Measurements from ENCODE around the gene CDADC1. TPM values are rescaled to one million over a fixed set of nuclear protein-coding genes. Genes with fewer than 3 reads are reported as not detected.

CDADC1 gene
- total RNA-seq, 4 donors from 2014 or later: 1.1 to 4.0 (median 2.8) TPM

DNA sequence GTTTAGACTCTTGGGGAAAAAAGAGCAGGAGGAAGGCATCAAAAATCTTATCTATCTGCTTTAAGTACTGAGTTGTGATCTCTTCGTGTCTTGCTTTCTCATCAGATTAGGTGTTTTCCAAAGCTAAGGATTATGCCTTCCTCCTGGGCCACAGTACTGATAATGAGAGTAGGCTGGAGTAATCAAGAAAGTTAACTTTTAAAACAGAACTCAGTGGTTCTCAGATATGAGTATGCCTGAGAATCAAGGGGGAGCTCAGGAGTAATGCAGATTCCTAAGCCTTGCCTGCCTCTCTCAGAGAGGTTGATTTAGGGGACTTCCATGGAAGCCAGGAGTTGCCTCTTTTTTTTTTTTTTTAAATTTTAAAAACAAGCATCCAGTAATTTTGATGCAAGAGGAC lies 23.5 kb downstream of the CDADC1 start:
- peaks cover 0 to 31% (median 0%) of the 10 kb centered on the region in 3 donors for H3K36me3 ChIP-seq
- no peaks in the 10 kb centered on the region for H3K9me3 ChIP-seq
- H3K27ac ChIP-seq: no peak overlapping the region
- no peaks in the 10 kb centered on the region for H3K4me1 ChIP-seq
- H3K4me3 ChIP-seq: no peak overlapping the region
- no peaks in the 10 kb centered on the region for H3K27me3 ChIP-seq
- DNase-seq: no peak
- intact Hi-C loops (cut with DNase I): no loop called here
- TF ChIP-seq POLR2A (IDR thresholded peaks at IDR 0.05): no peak
- TF ChIP-seq, protein P1, sequence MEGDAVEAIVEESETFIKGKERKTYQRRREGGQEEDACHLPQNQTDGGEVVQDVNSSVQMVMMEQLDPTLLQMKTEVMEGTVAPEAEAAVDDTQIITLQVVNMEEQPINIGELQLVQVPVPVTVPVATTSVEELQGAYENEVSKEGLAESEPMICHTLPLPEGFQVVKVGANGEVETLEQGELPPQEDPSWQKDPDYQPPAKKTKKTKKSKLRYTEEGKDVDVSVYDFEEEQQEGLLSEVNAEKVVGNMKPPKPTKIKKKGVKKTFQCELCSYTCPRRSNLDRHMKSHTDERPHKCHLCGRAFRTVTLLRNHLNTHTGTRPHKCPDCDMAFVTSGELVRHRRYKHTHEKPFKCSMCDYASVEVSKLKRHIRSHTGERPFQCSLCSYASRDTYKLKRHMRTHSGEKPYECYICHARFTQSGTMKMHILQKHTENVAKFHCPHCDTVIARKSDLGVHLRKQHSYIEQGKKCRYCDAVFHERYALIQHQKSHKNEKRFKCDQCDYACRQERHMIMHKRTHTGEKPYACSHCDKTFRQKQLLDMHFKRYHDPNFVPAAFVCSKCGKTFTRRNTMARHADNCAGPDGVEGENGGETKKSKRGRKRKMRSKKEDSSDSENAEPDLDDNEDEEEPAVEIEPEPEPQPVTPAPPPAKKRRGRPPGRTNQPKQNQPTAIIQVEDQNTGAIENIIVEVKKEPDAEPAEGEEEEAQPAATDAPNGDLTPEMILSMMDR (IDR thresholded peaks at IDR 0.05): no peak
- WGBS, 2 donors: 43 to 71% methylated on average over 1 of the region's 1 CpG

DNA sequence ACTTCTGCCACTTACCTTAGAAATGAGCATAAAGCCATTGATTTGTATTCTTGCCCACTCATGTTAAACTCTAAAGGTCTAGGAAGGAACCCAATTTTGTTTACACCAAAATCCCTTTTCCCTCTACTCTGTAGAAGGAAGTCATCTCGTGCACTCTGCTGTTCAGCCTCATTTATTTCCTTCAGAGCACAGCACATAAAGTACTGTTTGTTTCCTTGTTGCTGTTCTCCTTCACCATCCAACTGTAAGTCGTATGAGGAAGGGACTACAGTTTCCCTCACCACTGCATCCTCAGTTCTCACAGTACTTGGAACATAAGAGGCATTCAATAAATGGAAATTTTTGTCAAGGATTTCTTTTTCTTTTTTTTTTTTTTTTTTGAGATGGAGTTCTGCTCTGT lies 24.6 kb downstream of the CDADC1 start:
- no peaks in the 10 kb centered on the region for H3K9me3 ChIP-seq
- H3K36me3 ChIP-seq: peaks cover 0 to 21% (median 0%) of the 10 kb centered on the region in 3 donors
- H3K4me1 ChIP-seq: no peaks in the 10 kb centered on the region
- 58 to 71% methylated on average over 2 of the region's 2 CpGs for WGBS, 2 donors
- no peaks in the 10 kb centered on the region for H3K27me3 ChIP-seq
- TF ChIP-seq POLR2A (IDR thresholded peaks at IDR 0.05): no peak
- TF ChIP-seq, protein P1 (IDR thresholded peaks at IDR 0.05): no peak
- no peak overlapping the region for H3K27ac ChIP-seq
- intact Hi-C loops (cut with DNase I): no loop called here
- DNase-seq: no peak
- H3K4me3 ChIP-seq: no peak overlapping the region

DNA sequence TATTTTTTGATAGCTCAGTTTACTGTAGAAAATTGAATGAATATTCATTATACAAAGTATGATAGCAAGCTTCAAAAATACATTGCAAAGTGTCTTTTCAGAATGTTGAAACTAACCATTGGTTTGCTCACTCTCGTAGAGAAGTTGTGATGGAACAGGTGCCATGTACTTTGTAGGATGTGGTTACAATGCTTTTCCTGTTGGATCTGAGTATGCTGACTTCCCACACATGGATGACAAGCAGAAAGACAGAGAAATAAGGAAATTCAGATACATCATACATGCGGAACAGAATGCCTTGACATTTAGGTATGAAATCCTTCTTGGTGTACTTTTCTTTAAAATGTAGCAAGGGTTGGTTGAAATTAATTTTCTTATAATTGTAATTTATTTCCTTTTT lies 30.5 kb downstream of the CDADC1 start:
- intact Hi-C loops (cut with DNase I): no loop called here
- Histone ChIP-seq H3K36me3 (peaks cover 0 to 25% (median 0%) of the 10 kb centered on the region in 3 donors), H3K4me1 (no peaks in the 10 kb centered on the region), H3K27me3 (no peaks in the 10 kb centered on the region), H3K9me3 (no peaks in the 10 kb centered on the region), H3K27ac (no peak overlapping the region), H3K4me3 (no peak overlapping the region)
- DNase-seq: no peak
- TF ChIP-seq, protein P1 (IDR thresholded peaks at IDR 0.05): no peak
- no peak for TF ChIP-seq POLR2A (IDR thresholded peaks at IDR 0.05)
- WGBS, 2 donors: 84 to 95% methylated on average over 2 of the region's 2 CpGs

DNA sequence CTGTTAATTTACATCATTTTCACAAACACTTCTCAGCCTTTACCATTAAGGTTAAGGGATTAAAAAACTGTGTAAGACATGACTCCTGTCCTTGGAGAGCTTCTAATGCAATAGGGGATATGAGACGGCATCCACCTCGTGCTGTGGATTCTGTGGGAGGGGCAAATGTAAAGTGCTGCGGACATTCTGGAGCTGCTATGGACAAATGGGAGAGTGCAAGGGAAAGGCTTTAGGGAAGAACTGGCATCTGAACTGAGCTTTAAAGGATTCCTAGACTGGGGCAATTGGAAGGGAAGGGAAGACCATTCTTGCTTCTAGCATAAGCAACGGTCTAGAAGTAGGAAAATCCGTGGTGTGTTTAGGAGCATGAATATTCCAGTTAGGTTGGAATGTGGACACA lies 31.4 kb downstream of the CDADC1 start:
- 73 to 76% methylated on average over 5 of the region's 5 CpGs for WGBS, 2 donors
- DNase-seq: no peak
- Histone ChIP-seq H3K4me1 (no peaks in the 10 kb centered on the region), H3K4me3 (no peak overlapping the region), H3K9me3 (no peaks in the 10 kb centered on the region), H3K27ac (no peak overlapping the region), H3K36me3 (peaks cover 0 to 25% (median 0%) of the 10 kb centered on the region in 3 donors), H3K27me3 (no peaks in the 10 kb centered on the region)
- no peak for TF ChIP-seq POLR2A (IDR thresholded peaks at IDR 0.05)
- TF ChIP-seq, protein P1 (IDR thresholded peaks at IDR 0.05): no peak
- intact Hi-C loops (cut with DNase I): no loop called here

DNA sequence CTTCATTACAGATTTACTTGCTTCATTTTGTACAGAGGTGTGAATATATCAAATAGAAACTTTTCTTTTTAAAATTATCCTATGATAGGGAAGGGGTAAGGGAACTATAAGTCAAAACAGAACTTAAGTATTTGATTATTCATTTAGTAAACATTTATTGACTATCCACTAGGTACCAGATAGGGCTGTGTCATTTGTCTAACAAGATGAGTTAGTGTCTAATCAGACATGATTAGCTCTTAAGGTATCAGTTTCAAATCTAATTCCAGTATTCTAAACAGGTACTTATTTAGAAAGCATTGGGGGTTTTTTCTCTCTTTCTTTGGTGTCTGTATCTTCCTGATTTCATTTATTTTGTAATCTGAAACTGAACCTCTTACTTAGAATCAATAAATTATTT lies 32.2 kb downstream of the CDADC1 start:
- no peak for DNase-seq
- H3K27me3 ChIP-seq: no peaks in the 10 kb centered on the region
- H3K36me3 ChIP-seq: peaks cover 0 to 25% (median 0%) of the 10 kb centered on the region in 3 donors
- intact Hi-C loops (cut with DNase I): no loop called here
- H3K27ac ChIP-seq: no peak overlapping the region
- TF ChIP-seq POLR2A (IDR thresholded peaks at IDR 0.05): no peak
- TF ChIP-seq, protein P1 (IDR thresholded peaks at IDR 0.05): no peak
- no peak overlapping the region for H3K4me3 ChIP-seq
- H3K9me3 ChIP-seq: no peaks in the 10 kb centered on the region
- H3K4me1 ChIP-seq: no peaks in the 10 kb centered on the region

All from esophagus squamous epithelium (tissue), 5 donors.